ENCODE results near the gene ERC1.

ERC1 gene

DNA sequence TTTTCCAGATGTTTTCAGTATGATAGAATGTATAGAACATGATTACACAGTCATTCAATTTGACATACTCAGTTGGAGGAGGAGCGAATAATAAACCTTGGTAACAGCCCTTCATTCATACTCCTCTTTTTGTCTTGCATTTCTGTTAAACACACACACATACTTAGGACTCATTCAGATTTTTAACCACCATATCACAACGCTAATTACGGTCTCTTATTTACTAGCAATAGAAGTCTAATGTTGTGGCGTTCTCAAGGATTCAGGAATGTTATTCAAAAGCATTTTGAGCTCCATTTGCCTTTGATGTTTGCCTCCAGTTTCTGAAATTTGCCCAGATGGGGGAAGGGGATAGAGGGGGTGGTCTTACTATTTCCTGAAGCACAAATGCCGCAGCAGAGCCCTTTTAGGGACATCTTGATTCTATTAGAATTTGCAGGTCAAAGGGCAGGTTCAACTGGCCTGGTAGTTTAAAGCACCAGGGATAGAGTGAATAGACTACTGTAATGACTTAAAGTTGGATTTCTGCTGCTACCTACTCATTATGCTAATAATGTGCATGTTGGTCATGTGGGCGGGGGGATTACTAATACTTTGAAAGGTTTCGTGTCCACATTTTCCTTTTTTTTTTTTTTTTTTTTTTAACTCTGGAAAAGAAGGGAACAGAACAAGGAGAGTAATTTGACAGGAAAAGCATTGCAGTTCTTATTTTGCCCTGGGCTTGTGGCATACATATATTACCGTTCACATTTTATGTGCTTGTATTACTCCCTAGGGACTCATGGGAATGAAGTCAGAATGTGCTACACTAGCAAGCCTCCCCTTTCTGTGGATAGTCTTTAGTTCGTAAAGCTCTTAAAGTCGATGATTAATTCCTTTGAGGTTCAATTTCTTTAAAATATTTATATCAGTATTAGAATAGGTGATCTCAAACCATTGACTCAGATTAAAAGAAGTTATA is 376.6 kb downstream of the ERC1 start:
- no peaks in the 10 kb centered on the region for H3K36me3 ChIP-seq (ENCODE audit: insufficient read depth, low read length)
- TF ChIP-seq POLR2AphosphoS5 (IDR thresholded peaks at IDR 0.05; ENCODE audit: borderline replicate concordance, low read depth, low read length) (peak; percentile 17; the same call in 1 of the 2 replicates), FOXP2 (optimal IDR thresholded peaks at IDR 0.05; ENCODE audit: control extremely low read depth, extremely low read length, insufficient read depth) (peak; percentile 24), EZH2 (IDR thresholded peaks at IDR 0.05) (no peak)
- peak; percentile 94 for DNase-seq (ENCODE audit: low read depth, low spot score)
- H3K9me3 ChIP-seq (ENCODE audit: low read depth, low read length), result no peaks in the 10 kb centered on the region; the same call in 1 of the 2 replicates
- H3K4me3 ChIP-seq, result peak overlapping the region; percentile 63
- H3K9ac ChIP-seq (ENCODE audit: insufficient read length), result peak overlapping the region; percentile 24
- H3K27ac ChIP-seq, result peak overlapping the region; percentile 86

DNA sequence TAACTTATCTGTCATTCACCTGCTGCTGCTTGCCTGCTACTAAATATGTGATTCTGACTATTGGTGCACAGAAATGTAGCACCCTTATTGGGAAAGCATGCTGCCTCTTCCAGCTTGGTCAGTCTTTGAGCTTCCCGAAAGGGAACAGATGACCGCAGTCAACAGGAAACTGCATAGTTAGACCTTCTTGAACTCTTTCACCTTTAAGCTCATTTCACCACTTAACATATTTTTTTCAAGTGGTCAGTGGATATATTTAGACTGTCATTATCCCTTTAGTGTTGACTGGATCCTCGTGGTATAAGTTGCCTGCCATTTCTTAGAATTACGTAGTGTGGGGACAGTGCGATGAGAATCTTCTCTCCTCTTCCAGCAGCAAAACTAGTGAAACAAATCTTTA is 378.4 kb downstream of the ERC1 start:
- no peaks in the 10 kb centered on the region; the same call in 1 of the 2 replicates for H3K9me3 ChIP-seq (ENCODE audit: low read depth, low read length)
- no peaks in the 10 kb centered on the region for H3K36me3 ChIP-seq (ENCODE audit: insufficient read depth, low read length)
- no peak overlapping the region for H3K9ac ChIP-seq (ENCODE audit: insufficient read length)
- no peak for DNase-seq (ENCODE audit: low read depth, low spot score)
- TF ChIP-seq FOXP2 (optimal IDR thresholded peaks at IDR 0.05; ENCODE audit: control extremely low read depth, extremely low read length, insufficient read depth), result no peak
- H3K27ac ChIP-seq, result peak overlapping the region; percentile 33; the same call in 1 of the 2 replicates
- H3K4me3 ChIP-seq, result peak overlapping the region; percentile 39; the same call in 1 of the 2 replicates

DNA sequence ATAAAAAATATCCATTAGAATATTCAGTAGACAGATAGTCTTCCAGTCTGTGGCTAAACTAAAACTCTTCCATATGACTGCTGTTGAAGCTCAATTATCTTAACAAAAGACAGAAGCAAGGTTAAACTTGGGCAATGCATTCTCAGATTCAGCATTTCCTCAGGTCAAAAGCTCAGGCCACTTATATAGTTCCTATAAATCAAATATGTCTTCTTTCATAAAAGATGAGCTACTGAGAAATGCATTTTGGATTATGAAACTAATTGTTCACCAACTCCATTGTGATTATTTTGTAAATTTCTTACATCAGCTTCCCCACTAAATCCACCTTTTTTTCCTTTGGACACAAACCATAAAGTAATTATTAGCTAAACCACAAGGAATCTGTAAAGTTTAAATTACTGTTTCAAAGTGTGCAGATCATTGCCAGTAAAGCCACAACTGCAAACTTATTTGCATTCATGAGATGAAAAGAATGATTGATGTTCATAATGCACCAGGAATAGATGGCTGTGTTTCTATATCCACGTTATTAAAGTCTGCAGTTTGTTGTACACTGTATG is 379.0 kb downstream of the ERC1 start:
- Histone ChIP-seq H3K36me3 (ENCODE audit: insufficient read depth, low read length) (no peaks in the 10 kb centered on the region; the same call in 1 of the 2 replicates), H3K27ac (peak overlapping the region; percentile 33; the same call in 1 of the 2 replicates), H3K9me3 (ENCODE audit: low read depth, low read length) (no peaks in the 10 kb centered on the region; the same call in 1 of the 2 replicates), H3K9ac (ENCODE audit: insufficient read length) (no peak overlapping the region), H3K4me3 (peak overlapping the region; percentile 39; the same call in 1 of the 2 replicates)
- peak; percentile 22 for DNase-seq (ENCODE audit: low read depth, low spot score)
- TF ChIP-seq EZH2 (IDR thresholded peaks at IDR 0.05) (no peak), FOXP2 (optimal IDR thresholded peaks at IDR 0.05; ENCODE audit: control extremely low read depth, extremely low read length, insufficient read depth) (no peak), POLR2AphosphoS5 (IDR thresholded peaks at IDR 0.05; ENCODE audit: borderline replicate concordance, low read depth, low read length) (no peak; the same call in 1 of the 2 replicates)

DNA sequence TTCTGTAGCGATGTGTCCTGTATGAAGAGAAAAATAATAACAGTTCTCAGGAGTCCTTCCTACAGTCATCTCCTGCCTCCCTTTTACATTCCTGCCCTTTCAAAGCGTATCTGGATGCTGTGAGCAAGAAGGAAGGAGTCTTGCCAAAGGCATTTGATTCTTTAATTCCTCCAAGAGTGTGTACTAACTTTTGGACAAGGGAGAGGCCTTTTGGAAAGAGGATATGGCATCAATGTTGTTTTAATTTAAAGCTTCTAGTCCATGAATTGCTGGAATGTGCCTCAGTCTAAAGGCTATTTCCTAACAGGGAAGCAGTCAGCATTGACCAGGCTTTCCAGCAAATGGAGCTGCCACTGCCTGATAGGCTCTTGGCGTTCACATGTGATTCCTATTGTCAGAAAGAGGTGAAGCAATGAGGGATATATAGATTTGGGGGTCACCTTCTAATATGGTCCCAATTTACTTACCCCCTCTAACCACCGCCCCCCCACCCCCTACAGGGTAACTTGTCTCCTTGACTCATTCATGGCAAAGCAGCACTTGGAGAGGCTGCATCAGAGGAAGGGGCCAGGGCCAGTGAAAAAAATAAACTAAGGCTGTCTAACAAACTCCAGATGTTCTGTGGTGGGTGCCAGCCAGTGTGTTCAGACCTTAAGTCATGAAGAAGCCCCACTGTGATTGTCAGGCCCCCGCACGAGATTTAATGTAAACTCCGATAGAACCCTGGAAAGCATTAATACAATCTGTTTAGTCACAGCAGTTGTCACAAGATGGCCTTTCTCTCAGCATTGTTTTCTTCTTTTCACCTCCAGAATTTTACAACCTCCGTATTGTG is 383.1 kb downstream of the ERC1 start:
- H3K27ac ChIP-seq, result peak overlapping the region; percentile 95
- H3K9me3 ChIP-seq (ENCODE audit: low read depth, low read length), result no peaks in the 10 kb centered on the region
- H3K9ac ChIP-seq (ENCODE audit: insufficient read length), result peak overlapping the region; percentile 36
- H3K4me3 ChIP-seq, result peak overlapping the region; percentile 57
- peaks cover 8% of the 10 kb centered on the region; the same call in 1 of the 2 replicates for H3K36me3 ChIP-seq (ENCODE audit: insufficient read depth, low read length)
- TF ChIP-seq FOXP2 (optimal IDR thresholded peaks at IDR 0.05; ENCODE audit: control extremely low read depth, extremely low read length, insufficient read depth) (no peak), EZH2 (IDR thresholded peaks at IDR 0.05) (no peak), POLR2AphosphoS5 (IDR thresholded peaks at IDR 0.05; ENCODE audit: borderline replicate concordance, low read depth, low read length) (no peak; the same call in 1 of the 2 replicates)
- peak; percentile 80 for DNase-seq (ENCODE audit: low read depth, low spot score)

DNA sequence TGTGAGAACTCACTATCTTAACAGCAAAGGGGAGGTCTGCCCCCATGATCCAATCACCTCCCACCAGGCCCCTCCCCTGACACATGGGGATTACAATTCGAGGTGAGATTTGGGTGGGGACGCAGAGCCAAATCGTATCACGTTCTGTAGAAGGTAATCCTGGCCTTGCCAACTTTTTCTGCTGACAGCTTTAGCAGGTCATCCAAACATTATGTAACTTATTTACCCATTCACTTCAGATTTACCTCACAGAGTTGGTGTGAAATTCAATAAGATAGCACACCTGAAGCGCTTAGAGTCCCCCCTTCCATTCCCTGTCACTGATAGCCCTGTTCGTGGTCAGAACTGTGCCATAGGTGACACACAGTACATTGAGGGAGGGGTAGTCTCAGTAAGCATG is 384.3 kb downstream of the ERC1 start:
- TF ChIP-seq EZH2 (IDR thresholded peaks at IDR 0.05) (no peak), POLR2AphosphoS5 (IDR thresholded peaks at IDR 0.05; ENCODE audit: borderline replicate concordance, low read depth, low read length) (no peak), FOXP2 (optimal IDR thresholded peaks at IDR 0.05; ENCODE audit: control extremely low read depth, extremely low read length, insufficient read depth) (no peak)
- Histone ChIP-seq H3K9me3 (ENCODE audit: low read depth, low read length) (no peaks in the 10 kb centered on the region), H3K4me3 (no peak overlapping the region), H3K36me3 (ENCODE audit: insufficient read depth, low read length) (peaks cover 8% of the 10 kb centered on the region; the same call in 1 of the 2 replicates), H3K27ac (peak overlapping the region; percentile 95; the same call in 1 of the 2 replicates), H3K9ac (ENCODE audit: insufficient read length) (no peak overlapping the region)
- no peak for DNase-seq (ENCODE audit: low read depth, low spot score)

DNA sequence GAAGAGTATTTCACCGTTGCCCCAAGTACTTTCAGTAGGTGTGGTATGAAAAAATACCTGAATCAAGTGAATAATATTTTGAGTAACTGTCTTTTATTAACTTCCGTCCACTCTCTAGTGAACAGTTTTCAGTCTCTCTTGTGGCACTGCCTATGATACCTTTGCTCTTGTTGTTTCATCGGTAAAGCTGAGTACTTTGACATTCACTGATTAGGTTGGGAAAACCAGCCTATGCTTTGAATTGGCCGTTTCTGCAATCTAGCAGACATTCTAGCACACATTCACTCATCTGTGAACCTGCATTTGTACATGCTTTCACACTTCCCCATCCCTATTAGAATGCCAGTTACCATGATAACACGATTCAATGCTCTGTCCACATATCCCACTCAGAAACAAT is 386.1 kb downstream of the ERC1 start:
- Histone ChIP-seq H3K36me3 (ENCODE audit: insufficient read depth, low read length) (peaks cover 8% of the 10 kb centered on the region; the same call in 1 of the 2 replicates), H3K9me3 (ENCODE audit: low read depth, low read length) (no peaks in the 10 kb centered on the region), H3K9ac (ENCODE audit: insufficient read length) (no peak overlapping the region), H3K4me3 (no peak overlapping the region), H3K27ac (no peak overlapping the region)
- no peak for DNase-seq (ENCODE audit: low read depth, low spot score)
- no peak for TF ChIP-seq FOXP2 (optimal IDR thresholded peaks at IDR 0.05; ENCODE audit: control extremely low read depth, extremely low read length, insufficient read depth)
- no peak for TF ChIP-seq EZH2 (IDR thresholded peaks at IDR 0.05)
- TF ChIP-seq POLR2AphosphoS5 (IDR thresholded peaks at IDR 0.05; ENCODE audit: borderline replicate concordance, low read depth, low read length), result no peak

DNA sequence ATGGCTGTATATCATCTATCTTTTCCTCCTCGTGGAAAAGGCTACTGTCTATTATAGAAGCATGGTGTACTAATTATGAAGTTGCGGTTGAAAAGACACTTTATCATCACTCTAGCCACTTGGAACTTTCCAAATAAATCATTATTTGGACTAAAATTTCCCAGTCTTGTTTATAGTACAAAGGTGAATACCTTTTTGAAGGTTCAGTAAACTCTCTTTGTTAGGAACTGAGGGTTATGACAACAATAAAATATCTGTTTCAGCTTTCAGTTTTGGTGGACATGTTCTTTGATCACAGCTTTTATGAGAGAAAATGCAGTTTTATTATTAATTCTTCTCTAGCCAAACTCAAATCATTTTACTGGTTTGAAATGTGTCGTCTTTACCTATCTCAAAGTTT is 386.7 kb downstream of the ERC1 start:
- TF ChIP-seq FOXP2 (optimal IDR thresholded peaks at IDR 0.05; ENCODE audit: control extremely low read depth, extremely low read length, insufficient read depth) (no peak), POLR2AphosphoS5 (IDR thresholded peaks at IDR 0.05; ENCODE audit: borderline replicate concordance, low read depth, low read length) (no peak), EZH2 (IDR thresholded peaks at IDR 0.05) (no peak)
- peaks cover 8% of the 10 kb centered on the region; the same call in 1 of the 2 replicates for H3K36me3 ChIP-seq (ENCODE audit: insufficient read depth, low read length)
- H3K4me3 ChIP-seq, result no peak overlapping the region
- H3K9ac ChIP-seq (ENCODE audit: insufficient read length), result no peak overlapping the region
- no peak overlapping the region for H3K27ac ChIP-seq
- no peak for DNase-seq (ENCODE audit: low read depth, low spot score)
- no peaks in the 10 kb centered on the region for H3K9me3 ChIP-seq (ENCODE audit: low read depth, low read length)
